ENCODE measurements around the gene MEF2D. TPM values are rescaled to one million over a fixed set of nuclear protein-coding genes. Genes with fewer than 3 reads are reported as not detected.
A peak's percentile ranks its signal among the peaks of the same experiment; 100 is the strongest.

MEF2D gene
- total RNA-seq, 2 experiments from 2014 or later, result 155 to 162 TPM

- H3K27me3 ChIP-seq (ENCODE audit: control insufficient read depth in 1 of 2, insufficient read depth in 2 of 2, low read length in 2 of 2), result peaks cover 86 to 98% of the 10 kb centered on the region in 2 experiments
- intact Hi-C loops (cut with DNase I, micrococcal nuclease), result no loop called here
- Mint-ChIP-seq H3K4me3 (no peak overlapping the region), H3K27me3 (peaks cover 91% of the 10 kb centered on the region), H3K36me3 (ENCODE audit: low read depth) (no peaks in the 10 kb centered on the region), H3K4me1 (ENCODE audit: low read depth) (peaks cover 27% of the 10 kb centered on the region), H3K27ac (no peak overlapping the region), H3K9me3 (no peaks in the 10 kb centered on the region)
- ChIA-PET POLR2A (no interaction called here), CTCF (no interaction called here)
- peaks cover 38% of the 10 kb centered on the region for H3K4me1 ChIP-seq (ENCODE audit: insufficient read depth, low read length)
- no peak overlapping the region for H3K27ac ChIP-seq (ENCODE audit: low read depth in 1 of 2, low read length in 2 of 2)
- no peak for TF ChIP-seq CTCF (IDR thresholded peaks at IDR 0.05)
- H3K4me3 ChIP-seq (ENCODE audit: low read length), result no peak overlapping the region
- DNase-seq, result peak in 1 of 14 experiments; percentile 7
- no peaks in the 10 kb centered on the region for H3K36me3 ChIP-seq (ENCODE audit: insufficient read depth, low read length)
- ATAC-seq (ENCODE audit: poor library complexity), result no peak
- H3K9me3 ChIP-seq (ENCODE audit: control insufficient read depth in 1 of 2, insufficient read depth in 1 of 2, low read length in 2 of 2), result peaks cover 0 to 31% of the 10 kb centered on the region in 2 experiments
These were observed 62.1 kb downstream of the MEF2D start for GRCh38 chr1:156438278-156438987.

- Histone ChIP-seq H3K36me3 (ENCODE audit: insufficient read depth, low read length) (no peaks in the 10 kb centered on the region), H3K4me1 (ENCODE audit: insufficient read depth, low read length) (peaks cover 38% of the 10 kb centered on the region), H3K27me3 (ENCODE audit: control insufficient read depth in 1 of 2, insufficient read depth in 2 of 2, low read length in 2 of 2) (peaks cover 80 to 98% of the 10 kb centered on the region in 2 experiments), H3K4me3 (ENCODE audit: low read length) (no peak overlapping the region), H3K27ac (ENCODE audit: low read depth in 1 of 2, low read length in 2 of 2) (no peak overlapping the region), H3K9me3 (ENCODE audit: control insufficient read depth in 1 of 2, insufficient read depth in 1 of 2, low read length in 2 of 2) (peaks cover 0 to 31% of the 10 kb centered on the region in 2 experiments)
- DNase-seq (no peak), ATAC-seq (ENCODE audit: poor library complexity) (no peak)
- Mint-ChIP-seq H3K4me3 (peak overlapping the region; percentile 16), H3K36me3 (ENCODE audit: low read depth) (no peaks in the 10 kb centered on the region), H3K4me1 (ENCODE audit: low read depth) (peaks cover 27% of the 10 kb centered on the region), H3K9me3 (no peaks in the 10 kb centered on the region), H3K27ac (no peak overlapping the region), H3K27me3 (peaks cover 96% of the 10 kb centered on the region)
- POLR2A ChIA-PET, result interaction anchor here (1.2 to 1.3 kb wide), 2 partner anchors 17 to 52 kb away, joined by 3 to 5 read pairs; no protein-coding TSS in a partner anchor
- no peak for TF ChIP-seq CTCF (IDR thresholded peaks at IDR 0.05)
- CTCF ChIA-PET, result interaction anchor here (0.9 to 2.6 kb wide), 2 partner anchors 9 to 51 kb away, joined by 4 to 10 read pairs; no protein-coding TSS in a partner anchor
- intact Hi-C loops (cut with DNase I, micrococcal nuclease), result no loop called here
These were observed 63.3 kb downstream of the MEF2D start for GRCh38 chr1:156437037-156437867.

GRCh38 chr1:156436141-156437036, 64.2 kb downstream of the MEF2D start:
- H3K4me1 Mint-ChIP-seq (ENCODE audit: low read depth), result peaks cover 27% of the 10 kb centered on the region
- intact Hi-C loops (cut with DNase I, micrococcal nuclease), result no loop called here
- no peak for TF ChIP-seq CTCF (IDR thresholded peaks at IDR 0.05)
- H3K27ac Mint-ChIP-seq, result no peak overlapping the region
- Histone ChIP-seq H3K9me3 (ENCODE audit: control insufficient read depth in 1 of 2, insufficient read depth in 1 of 2, low read length in 2 of 2) (peaks cover 0 to 31% of the 10 kb centered on the region in 2 experiments), H3K27me3 (ENCODE audit: control insufficient read depth in 1 of 2, insufficient read depth in 2 of 2, low read length in 2 of 2) (peaks cover 78 to 95% of the 10 kb centered on the region in 2 experiments), H3K4me1 (ENCODE audit: insufficient read depth, low read length) (peaks cover 38% of the 10 kb centered on the region), H3K4me3 (ENCODE audit: low read length) (no peak overlapping the region), H3K36me3 (ENCODE audit: insufficient read depth, low read length) (no peaks in the 10 kb centered on the region), H3K27ac (ENCODE audit: low read depth in 1 of 2, low read length in 2 of 2) (no peak overlapping the region)
- H3K27me3 Mint-ChIP-seq, result peaks cover 97% of the 10 kb centered on the region
- ATAC-seq (ENCODE audit: poor library complexity) (peak; percentile 37), DNase-seq (peak in 3 of 14 experiments; percentile 18 to 40 (median 39))
- H3K4me3 Mint-ChIP-seq, result peak overlapping the region; percentile 56
- H3K9me3 Mint-ChIP-seq, result no peaks in the 10 kb centered on the region
- CTCF ChIA-PET, result interaction anchor here (0.9 to 2.6 kb wide), 2 partner anchors 9 to 51 kb away, joined by 4 to 10 read pairs; no protein-coding TSS in a partner anchor
- no peaks in the 10 kb centered on the region for H3K36me3 Mint-ChIP-seq (ENCODE audit: low read depth)
- POLR2A ChIA-PET, result interaction anchor here (0.9 to 1.3 kb wide), 4 partner anchors 16 to 51 kb away, joined by 3 to 5 read pairs (median 3); no protein-coding TSS in a partner anchor

Measured in CD4-positive, alpha-beta T cell (primary cell).